PC-3 (cell line): ENCODE measurements around the gene HHATL. TPM values are rescaled to one million over a fixed set of nuclear protein-coding genes. Genes with fewer than 3 reads are reported as not detected.

Experiments used
- ATAC-seq: fragments of 200-7000 bp; cut with Tn5 transposase; 2 replicates; pipeline ENCODE4 v1.9.1; 2020; ENCODE audit warnings: mild to moderate bottlenecking, moderate library complexity
- BruUV-seq: library from RNA; stranded (reverse); fragments of 400-500 nt; replicated peaks from 2 replicates; lab custom pipeline; 2021; lab: Mats Ljungman, UMichigan
- CTCF ChIA-PET: fragments of 300-600 bp; sonication (Branson Sonifier 250); formaldehyde crosslinking; loops from one replicate; lab custom pipeline; 2022; ENCODE audit warnings: antibody characterized with exemption; lab: Charles Lee
- POLR2A ChIA-PET: fragments of 300-600 bp; sonication (Branson Sonifier 250); formaldehyde crosslinking; loops from one replicate; lab custom pipeline; 2022; ENCODE audit warnings: antibody characterized with exemption; ENCODE audit not compliant: unreplicated experiment; lab: Charles Lee
- DNase-seq: peaks from one replicate; pipeline ENCODE4 v3.0.0-alpha.2; 2015
- H2AFZ ChIP-seq: fragments of 300-600 bp; sonication (generic); 2 replicates; pipeline ENCODE4 v1.6.0; 2016; ENCODE audit warnings: antibody characterized with exemption, low read length
- H3F3A ChIP-seq: fragments of 300-600 bp; sonication (generic); one replicate; pipeline ENCODE4 v1.6.0; 2017; ENCODE audit warnings: antibody characterized with exemption, low read length, control low read depth, mild to moderate bottlenecking; ENCODE audit not compliant: unreplicated experiment
- H3K27ac ChIP-seq: fragments of 300-600 bp; sonication (generic); 2 replicates; pipeline ENCODE4 v1.5.1; 2016; ENCODE audit warnings: mild to moderate bottlenecking, low read length
- H3K27me3 ChIP-seq: fragments of 300-600 bp; sonication (generic); 2 replicates; pipeline ENCODE4 v1.6.1; 2016; ENCODE audit warnings: low read length, mixed read lengths
- H3K36me3 ChIP-seq: fragments of 300-600 bp; sonication (generic); 2 replicates; pipeline ENCODE4 v1.6.1; 2016; ENCODE audit warnings: low read depth, mixed run types, low read length, mixed read lengths
- H3K4me1 ChIP-seq: fragments of 300-600 bp; sonication (generic); 2 replicates; pipeline ENCODE4 v1.5.1; 2016; ENCODE audit warnings: low read length; ENCODE audit not compliant: insufficient read depth
- H3K4me2 ChIP-seq: fragments of 300-600 bp; sonication (generic); 2 replicates; pipeline ENCODE4 v1.6.0; 2016; ENCODE audit warnings: low read length
- H3K4me3 ChIP-seq: fragments of 300-600 bp; sonication (generic); 2 replicates; pipeline ENCODE4 v1.5.1; 2016; ENCODE audit warnings: mild to moderate bottlenecking, low read length, mixed read lengths
- H3K79me2 ChIP-seq: fragments of 300-600 bp; sonication (generic); 2 replicates; pipeline ENCODE4 v1.6.1; 2017; ENCODE audit warnings: low read length, mixed read lengths
- H3K9ac ChIP-seq: fragments of 300-600 bp; sonication (generic); 2 replicates; pipeline ENCODE4 v1.6.0; 2016; ENCODE audit warnings: mild to moderate bottlenecking, low read length
- H3K9me2 ChIP-seq: fragments of 300-600 bp; sonication (generic); replicated peaks from 2 replicates; pipeline ENCODE4 v1.6.1; 2016; ENCODE audit warnings: mixed run types, low read length, mixed read lengths
- H3K9me3 ChIP-seq: fragments of 300-600 bp; sonication (generic); 2 replicates; pipeline ENCODE4 v1.6.1; 2016; ENCODE audit warnings: low read length, mixed read lengths
- H4K20me1 ChIP-seq: fragments of 300-600 bp; sonication (generic); 2 replicates; pipeline ENCODE4 v1.6.1; 2016; ENCODE audit warnings: low read length, mixed read lengths
- EZH2 ChIP-seq: fragments of 300-600 bp; sonication (generic); IDR thresholded peaks from one replicate; pipeline ENCODE4 v1.6.1; 2017; ENCODE audit warnings: antibody characterized with exemption, mild to moderate bottlenecking, low read length; ENCODE audit not compliant: unreplicated experiment
- EZH2phosphoT487 ChIP-seq: fragments of 300-600 bp; sonication (generic); IDR thresholded peaks from 2 replicates; pipeline ENCODE4 v1.6.1; 2018; ENCODE audit warnings: mild to moderate bottlenecking, antibody characterized with exemption, low read length, borderline replicate concordance
- intact Hi-C: fragments of 100-400 bp; cut with micrococcal nuclease; formaldehyde crosslinking; loops from 2 replicates; pipeline ENCODE4 v1.9.0; 2023
- total RNA-seq: library from RNA; depleted of rRNA; stranded (reverse); fragments of >200 nt; gene quantifications from 2 replicates; pipeline ENCODE4 v1.2.3, GENCODE V29; 2014
- TF ChIP-seq, protein P1 (sequence below): fragments of 300-600 bp; sonication (generic); conservative IDR thresholded peaks from 2 replicates; pipeline ENCODE4 v1.5.1; 2017; ENCODE audit warnings: antibody characterized with exemption, low read depth, mild to moderate bottlenecking, low read length

The HHATL gene
- total RNA-seq, 1 experiment from 2014 or later = not detected

DNA sequence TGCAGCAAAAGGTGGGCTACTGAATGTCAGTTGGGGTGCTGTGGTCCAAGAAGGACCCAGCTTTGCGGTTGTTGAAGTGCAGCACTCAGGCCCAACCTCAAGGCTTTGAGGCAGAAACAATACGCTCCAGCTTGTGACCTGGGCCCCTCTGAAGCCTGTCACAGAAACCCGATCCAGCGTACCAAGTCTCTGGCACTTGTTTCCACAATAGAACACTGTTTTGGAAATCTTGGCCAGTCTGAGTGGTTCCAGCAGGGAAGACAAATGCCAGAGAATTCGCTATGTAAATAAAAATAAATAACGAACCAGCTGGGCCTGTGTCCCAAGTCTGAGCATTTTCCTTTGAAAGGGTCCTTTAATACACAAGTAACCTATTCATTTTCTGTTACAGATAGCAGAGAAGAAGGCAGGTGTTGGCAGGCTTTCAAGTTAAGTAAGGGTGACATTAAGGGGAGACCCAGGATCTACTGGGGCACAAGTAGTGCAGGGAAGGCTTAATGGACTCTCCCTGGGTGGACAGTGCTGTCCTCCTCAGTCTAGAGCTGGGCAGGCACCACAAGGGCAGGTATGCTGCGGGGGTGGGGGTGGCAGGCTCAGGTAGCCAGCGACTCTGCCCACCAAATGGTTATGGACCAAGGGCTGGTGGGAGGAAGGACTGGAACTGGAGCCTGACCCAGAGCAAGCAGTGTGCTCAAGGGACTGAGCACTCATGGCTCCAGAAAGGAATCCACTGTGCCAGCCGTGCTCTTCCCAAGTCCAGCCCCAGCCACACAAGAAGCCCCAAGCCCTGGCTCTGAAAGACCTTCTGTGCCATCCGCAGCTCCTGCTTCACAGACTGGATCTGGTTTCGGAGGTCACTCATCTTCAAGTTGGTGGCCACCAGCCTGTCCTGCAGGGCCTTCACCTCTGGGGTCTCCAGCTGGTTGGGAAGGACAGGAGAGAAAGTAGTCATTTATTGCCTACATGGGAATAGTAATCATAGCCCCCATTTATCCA lies 44.2 kb upstream of the HHATL start:
- no TSS peak for BruUV-seq
- H3K4me2 ChIP-seq = peak overlapping the region; percentile 9; the same call in 1 of the 2 replicates
- ChIA-PET CTCF (interaction anchor here (1.8 to 1.9 kb wide), 2 partner anchors 33 to 84 kb away, joined by 7 read pairs; no protein-coding TSS in a partner anchor), POLR2A (interaction anchor here (0.7 kb wide), 1 partner anchor 112 kb away, joined by 6 read pairs; no protein-coding TSS in a partner anchor)
- peak overlapping the region; percentile 39 for H3K27ac ChIP-seq
- H3K27me3 ChIP-seq = no peaks in the 10 kb centered on the region
- no peaks in the 10 kb centered on the region for H4K20me1 ChIP-seq
- H2AFZ ChIP-seq = no peak overlapping the region
- DNase-seq (peak; percentile 55), ATAC-seq (peak; percentile 21)
- intact Hi-C loops = no loop called here
- peaks cover 27% of the 10 kb centered on the region for H3K4me1 ChIP-seq
- H3K79me2 ChIP-seq = no peaks in the 10 kb centered on the region
- no peak overlapping the region for H3K4me3 ChIP-seq
- H3K36me3 ChIP-seq = no peaks in the 10 kb centered on the region
- H3K9ac ChIP-seq = no peak overlapping the region
- H3K9me3 ChIP-seq = no peaks in the 10 kb centered on the region
- H3K9me2 ChIP-seq = no peaks in the 10 kb centered on the region
- no peaks in the 10 kb centered on the region for H3F3A ChIP-seq
- no peak for TF ChIP-seq EZH2
- TF ChIP-seq, protein P1, sequence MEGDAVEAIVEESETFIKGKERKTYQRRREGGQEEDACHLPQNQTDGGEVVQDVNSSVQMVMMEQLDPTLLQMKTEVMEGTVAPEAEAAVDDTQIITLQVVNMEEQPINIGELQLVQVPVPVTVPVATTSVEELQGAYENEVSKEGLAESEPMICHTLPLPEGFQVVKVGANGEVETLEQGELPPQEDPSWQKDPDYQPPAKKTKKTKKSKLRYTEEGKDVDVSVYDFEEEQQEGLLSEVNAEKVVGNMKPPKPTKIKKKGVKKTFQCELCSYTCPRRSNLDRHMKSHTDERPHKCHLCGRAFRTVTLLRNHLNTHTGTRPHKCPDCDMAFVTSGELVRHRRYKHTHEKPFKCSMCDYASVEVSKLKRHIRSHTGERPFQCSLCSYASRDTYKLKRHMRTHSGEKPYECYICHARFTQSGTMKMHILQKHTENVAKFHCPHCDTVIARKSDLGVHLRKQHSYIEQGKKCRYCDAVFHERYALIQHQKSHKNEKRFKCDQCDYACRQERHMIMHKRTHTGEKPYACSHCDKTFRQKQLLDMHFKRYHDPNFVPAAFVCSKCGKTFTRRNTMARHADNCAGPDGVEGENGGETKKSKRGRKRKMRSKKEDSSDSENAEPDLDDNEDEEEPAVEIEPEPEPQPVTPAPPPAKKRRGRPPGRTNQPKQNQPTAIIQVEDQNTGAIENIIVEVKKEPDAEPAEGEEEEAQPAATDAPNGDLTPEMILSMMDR = no peak
- no peak for TF ChIP-seq EZH2phosphoT487

- H3K36me3 ChIP-seq = no peaks in the 10 kb centered on the region
- no peak overlapping the region for H2AFZ ChIP-seq
- no peaks in the 10 kb centered on the region for H3K27me3 ChIP-seq
- H3K9me2 ChIP-seq = no peaks in the 10 kb centered on the region
- peak overlapping the region; percentile 9; the same call in 1 of the 2 replicates for H3K4me2 ChIP-seq
- H3K27ac ChIP-seq = peak overlapping the region; percentile 39
- CTCF ChIA-PET = interaction anchor here (0.8 to 1.9 kb wide), 4 partner anchors 33 to 93 kb away, joined by 4 to 7 read pairs (median 6); no protein-coding TSS in a partner anchor
- TF ChIP-seq, protein P1 = no peak
- TF ChIP-seq EZH2phosphoT487 (no peak), EZH2 (no peak)
- intact Hi-C loops = loop anchor here (2.0 kb wide), 1 partner anchor 173 kb away; no protein-coding TSS in a partner anchor
- no peaks in the 10 kb centered on the region for H4K20me1 ChIP-seq
- ATAC-seq = no peak
- no peak overlapping the region for H3K4me3 ChIP-seq
- H3K9ac ChIP-seq = no peak overlapping the region
- no peaks in the 10 kb centered on the region for H3K9me3 ChIP-seq
- H3F3A ChIP-seq = no peaks in the 10 kb centered on the region
- DNase-seq = peak; percentile 12
- H3K79me2 ChIP-seq = no peaks in the 10 kb centered on the region
- no TSS peak for BruUV-seq
- H3K4me1 ChIP-seq = peaks cover 27% of the 10 kb centered on the region
- POLR2A ChIA-PET = interaction anchor here (0.5 kb wide), 1 partner anchor 94 kb away, joined by 4 read pairs; no protein-coding TSS in a partner anchor
Observed at GRCh38 chr3:42745776-42746454, 43.3 kb upstream of the HHATL start.
